WTC11 (cell line): ENCODE measurements around the gene OSBP2. TPM values are rescaled to one million over a fixed set of nuclear protein-coding genes. Genes with fewer than 3 reads are reported as not detected.

ENCODE experiments used
- ATAC-seq: fragments of 200-7000 bp; cut with Tn5 transposase; 2 replicates; pipeline ENCODE4 v1.10.0; 2021; ENCODE audit warnings: mild to moderate bottlenecking, moderate library complexity
- CTCF ChIA-PET: fragments of 300-600 bp; sonication (Branson Sonifier 250); formaldehyde crosslinking; loops from one replicate; lab custom pipeline; 2021; ENCODE audit warnings: antibody characterized with exemption; lab: Charles Lee
- POLR2A ChIA-PET: fragments of 350-600 bp; sonication (Branson Sonifier 250); formaldehyde crosslinking; loops from one replicate; lab custom pipeline; 2021; ENCODE audit warnings: antibody characterized with exemption; lab: Charles Lee
- DNase-seq: peaks from one replicate; pipeline ENCODE4 v3.0.0; 2021; ENCODE audit warnings: low spot score
- H3K27ac Mint-ChIP-seq: 2 replicates; pipeline ENCODE4 v1.8.0; 2021; ENCODE audit warnings: mixed read lengths
- H3K27me3 Mint-ChIP-seq: 2 replicates; pipeline ENCODE4 v1.8.0; 2021; ENCODE audit warnings: low read depth, mild to moderate bottlenecking, moderate library complexity, mixed read lengths
- H3K36me3 Mint-ChIP-seq: 2 replicates; pipeline ENCODE4 v1.8.0; 2021; ENCODE audit warnings: mixed read lengths
- H3K4me1 Mint-ChIP-seq: 2 replicates; pipeline ENCODE4 v1.8.0; 2022; ENCODE audit warnings: mixed read lengths
- H3K4me3 Mint-ChIP-seq: 2 replicates; pipeline ENCODE4 v1.8.0; 2021; ENCODE audit warnings: mild to moderate bottlenecking, moderate library complexity, mixed read lengths
- H3K9me3 Mint-ChIP-seq: 2 replicates; pipeline ENCODE4 v1.8.0; 2021; ENCODE audit warnings: mixed read lengths
- GTF2I ChIP-seq: fragments of 250-450 bp; sonication (Bioruptor Pico); conservative IDR thresholded peaks from 2 replicates; pipeline ENCODE4 v1.4.0; 2021; ENCODE audit warnings: mild to moderate bottlenecking
- NFE2L1 ChIP-seq: sonication (generic); formaldehyde crosslinking; IDR thresholded peaks from 2 replicates; pipeline ENCODE4 v1.8.1; 2023; ENCODE audit warnings: missing genetic modification reagents
- NR1H2 ChIP-seq: sonication (generic); formaldehyde crosslinking; IDR thresholded peaks from 2 replicates; pipeline ENCODE4 v1.9.0; 2021; ENCODE audit warnings: mild to moderate bottlenecking, moderate library complexity, missing genetic modification reagents
- NR3C1 ChIP-seq: sonication (generic); formaldehyde crosslinking; conservative IDR thresholded peaks from 2 replicates; pipeline ENCODE4 v1.8.1; 2023; ENCODE audit warnings: low read depth, mild to moderate bottlenecking, missing genetic modification reagents
- SOX15 ChIP-seq: fragments of 250-450 bp; sonication (Bioruptor Pico); IDR thresholded peaks from 2 replicates; pipeline ENCODE4 v1.9.0; 2021; ENCODE audit warnings: mild to moderate bottlenecking
- TEAD1 ChIP-seq: sonication (generic); formaldehyde crosslinking; IDR thresholded peaks from 2 replicates; pipeline ENCODE4 v1.8.0; 2022; ENCODE audit warnings: mild to moderate bottlenecking, missing genetic modification reagents
- ZNF138 ChIP-seq: sonication (generic); formaldehyde crosslinking; conservative IDR thresholded peaks from 2 replicates; pipeline ENCODE4 v1.8.1; 2022; ENCODE audit warnings: mild to moderate bottlenecking, moderate library complexity, missing genetic modification reagents
- ZNF416 ChIP-seq: fragments of 250-450 bp; sonication (Bioruptor Pico); IDR thresholded peaks from 2 replicates; pipeline ENCODE4 v1.9.0; 2021; ENCODE audit warnings: mild to moderate bottlenecking, inconsistent platforms
- total RNA-seq: library from RNA; stranded (reverse); gene quantifications from 3 replicates; pipeline ENCODE4 v1.2.3, GENCODE V29; 2021
- TF ChIP-seq, protein P1 (sequence below): fragments of 250-450 bp; sonication (Bioruptor Pico); IDR thresholded peaks from 2 replicates; pipeline ENCODE4 v1.9.0; 2021; ENCODE audit warnings: moderate library complexity, mild to moderate bottlenecking, inconsistent platforms, borderline replicate concordance
- TF ChIP-seq, protein P2 (sequence below): sonication (generic); formaldehyde crosslinking; conservative IDR thresholded peaks from 2 replicates; pipeline ENCODE4 v1.8.1; 2023; ENCODE audit warnings: mild to moderate bottlenecking, low read depth, missing genetic modification reagents, moderate library complexity
- TF ChIP-seq, protein P3 (sequence below): fragments of 250-450 bp; sonication (Bioruptor Pico); IDR thresholded peaks from 2 replicates; pipeline ENCODE4 v1.9.0; 2021; ENCODE audit warnings: mild to moderate bottlenecking
- TF ChIP-seq, protein P4 (sequence below): fragments of 250-450 bp; sonication (Bioruptor Pico); IDR thresholded peaks from 2 replicates; pipeline ENCODE4 v1.9.0; 2021; ENCODE audit warnings: mild to moderate bottlenecking, borderline replicate concordance
- TF ChIP-seq, protein P5 (sequence below): fragments of 250-450 bp; sonication (Bioruptor Pico); conservative IDR thresholded peaks from 2 replicates; pipeline ENCODE4 v1.9.0; 2021; ENCODE audit warnings: mild to moderate bottlenecking

OSBP2 gene
- total RNA-seq, 1 experiment from 2014 or later = 4.1 TPM

DNA sequence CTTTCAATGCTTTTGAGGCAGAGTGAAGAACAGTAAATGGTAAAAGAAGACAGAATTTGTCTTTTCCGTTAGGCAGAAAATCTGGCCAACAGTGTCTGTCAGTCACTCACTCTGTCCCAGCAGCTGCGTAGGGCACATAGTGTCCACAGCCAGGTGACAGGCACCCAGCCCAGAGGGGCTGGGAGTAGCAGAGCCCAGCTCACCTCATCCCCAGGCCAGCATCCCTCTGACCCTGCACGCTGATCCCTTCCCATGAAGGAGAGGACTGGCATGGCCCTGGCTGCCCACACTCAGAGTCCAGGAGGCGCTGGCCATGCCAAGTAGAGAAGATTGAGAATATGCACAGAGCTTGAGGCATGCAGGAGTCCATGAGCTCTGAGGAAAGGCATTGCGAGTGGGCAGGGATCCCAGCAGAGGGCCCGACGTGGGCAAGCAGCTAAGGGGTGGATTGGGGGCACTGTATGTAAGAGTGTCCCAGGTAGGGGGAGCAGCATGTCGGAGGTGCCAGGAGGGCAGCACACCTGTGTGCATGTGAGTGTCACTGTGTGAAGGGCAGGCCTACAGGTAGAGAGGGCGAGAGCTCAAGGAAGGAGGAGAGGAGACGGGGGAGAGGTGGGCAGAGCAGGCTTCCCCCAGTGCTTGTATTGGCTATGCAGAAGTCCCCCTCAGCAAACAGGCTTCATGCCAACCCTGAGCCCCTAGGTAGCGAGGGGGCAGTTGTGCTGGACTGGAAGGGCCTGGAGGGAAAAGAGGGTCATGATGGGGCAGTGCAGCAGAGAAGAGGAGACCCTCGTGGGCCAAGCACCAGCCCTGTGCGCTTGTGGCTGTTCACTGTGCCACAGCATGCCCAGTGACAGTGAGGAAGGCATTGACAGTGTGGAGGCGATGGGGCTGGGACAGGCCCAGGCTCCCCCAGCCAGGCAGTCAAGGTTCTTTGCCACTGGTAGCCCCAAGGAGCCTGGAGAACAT, 133.8 kb downstream of the OSBP2 start:
- POLR2A ChIA-PET = no interaction called here
- Mint-ChIP-seq H3K36me3 (no peaks in the 10 kb centered on the region), H3K4me3 (no peak overlapping the region), H3K9me3 (no peaks in the 10 kb centered on the region), H3K27me3 (peaks cover 8% of the 10 kb centered on the region), H3K27ac (peak overlapping the region; percentile 44; the same call in 1 of the 2 replicates), H3K4me1 (peaks cover 13% of the 10 kb centered on the region)
- CTCF ChIA-PET = no interaction called here
- no peak for ATAC-seq
- no peak for DNase-seq
- TF ChIP-seq NR3C1 (CRISPR knock-in tag) (no peak), TEAD1 (CRISPR knock-in tag) (no peak), NFE2L1 (CRISPR knock-in tag) (no peak), ZNF138 (CRISPR knock-in tag) (no peak), SOX15 (CRISPR knock-in tag) (no peak), NR1H2 (CRISPR knock-in tag) (no peak), GTF2I (CRISPR knock-in tag) (no peak), ZNF416 (CRISPR knock-in tag) (no peak)
- TF ChIP-seq, protein P1, sequence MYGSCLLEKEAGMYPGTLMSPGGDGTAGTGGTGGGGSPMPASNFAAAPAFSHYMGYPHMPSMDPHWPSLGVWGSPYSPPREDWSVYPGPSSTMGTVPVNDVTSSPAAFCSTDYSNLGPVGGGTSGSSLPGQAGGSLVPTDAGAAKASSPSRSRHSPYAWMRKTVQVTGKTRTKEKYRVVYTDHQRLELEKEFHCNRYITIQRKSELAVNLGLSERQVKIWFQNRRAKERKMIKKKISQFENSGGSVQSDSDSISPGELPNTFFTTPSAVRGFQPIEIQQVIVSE (CRISPR knock-in tag) = no peak
- TF ChIP-seq, protein P2, sequence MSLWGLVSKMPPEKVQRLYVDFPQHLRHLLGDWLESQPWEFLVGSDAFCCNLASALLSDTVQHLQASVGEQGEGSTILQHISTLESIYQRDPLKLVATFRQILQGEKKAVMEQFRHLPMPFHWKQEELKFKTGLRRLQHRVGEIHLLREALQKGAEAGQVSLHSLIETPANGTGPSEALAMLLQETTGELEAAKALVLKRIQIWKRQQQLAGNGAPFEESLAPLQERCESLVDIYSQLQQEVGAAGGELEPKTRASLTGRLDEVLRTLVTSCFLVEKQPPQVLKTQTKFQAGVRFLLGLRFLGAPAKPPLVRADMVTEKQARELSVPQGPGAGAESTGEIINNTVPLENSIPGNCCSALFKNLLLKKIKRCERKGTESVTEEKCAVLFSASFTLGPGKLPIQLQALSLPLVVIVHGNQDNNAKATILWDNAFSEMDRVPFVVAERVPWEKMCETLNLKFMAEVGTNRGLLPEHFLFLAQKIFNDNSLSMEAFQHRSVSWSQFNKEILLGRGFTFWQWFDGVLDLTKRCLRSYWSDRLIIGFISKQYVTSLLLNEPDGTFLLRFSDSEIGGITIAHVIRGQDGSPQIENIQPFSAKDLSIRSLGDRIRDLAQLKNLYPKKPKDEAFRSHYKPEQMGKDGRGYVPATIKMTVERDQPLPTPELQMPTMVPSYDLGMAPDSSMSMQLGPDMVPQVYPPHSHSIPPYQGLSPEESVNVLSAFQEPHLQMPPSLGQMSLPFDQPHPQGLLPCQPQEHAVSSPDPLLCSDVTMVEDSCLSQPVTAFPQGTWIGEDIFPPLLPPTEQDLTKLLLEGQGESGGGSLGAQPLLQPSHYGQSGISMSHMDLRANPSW (CRISPR knock-in tag) = no peak
- TF ChIP-seq, protein P3, sequence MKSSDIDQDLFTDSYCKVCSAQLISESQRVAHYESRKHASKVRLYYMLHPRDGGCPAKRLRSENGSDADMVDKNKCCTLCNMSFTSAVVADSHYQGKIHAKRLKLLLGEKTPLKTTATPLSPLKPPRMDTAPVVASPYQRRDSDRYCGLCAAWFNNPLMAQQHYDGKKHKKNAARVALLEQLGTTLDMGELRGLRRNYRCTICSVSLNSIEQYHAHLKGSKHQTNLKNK (CRISPR knock-in tag) = no peak
- TF ChIP-seq, protein P4, sequence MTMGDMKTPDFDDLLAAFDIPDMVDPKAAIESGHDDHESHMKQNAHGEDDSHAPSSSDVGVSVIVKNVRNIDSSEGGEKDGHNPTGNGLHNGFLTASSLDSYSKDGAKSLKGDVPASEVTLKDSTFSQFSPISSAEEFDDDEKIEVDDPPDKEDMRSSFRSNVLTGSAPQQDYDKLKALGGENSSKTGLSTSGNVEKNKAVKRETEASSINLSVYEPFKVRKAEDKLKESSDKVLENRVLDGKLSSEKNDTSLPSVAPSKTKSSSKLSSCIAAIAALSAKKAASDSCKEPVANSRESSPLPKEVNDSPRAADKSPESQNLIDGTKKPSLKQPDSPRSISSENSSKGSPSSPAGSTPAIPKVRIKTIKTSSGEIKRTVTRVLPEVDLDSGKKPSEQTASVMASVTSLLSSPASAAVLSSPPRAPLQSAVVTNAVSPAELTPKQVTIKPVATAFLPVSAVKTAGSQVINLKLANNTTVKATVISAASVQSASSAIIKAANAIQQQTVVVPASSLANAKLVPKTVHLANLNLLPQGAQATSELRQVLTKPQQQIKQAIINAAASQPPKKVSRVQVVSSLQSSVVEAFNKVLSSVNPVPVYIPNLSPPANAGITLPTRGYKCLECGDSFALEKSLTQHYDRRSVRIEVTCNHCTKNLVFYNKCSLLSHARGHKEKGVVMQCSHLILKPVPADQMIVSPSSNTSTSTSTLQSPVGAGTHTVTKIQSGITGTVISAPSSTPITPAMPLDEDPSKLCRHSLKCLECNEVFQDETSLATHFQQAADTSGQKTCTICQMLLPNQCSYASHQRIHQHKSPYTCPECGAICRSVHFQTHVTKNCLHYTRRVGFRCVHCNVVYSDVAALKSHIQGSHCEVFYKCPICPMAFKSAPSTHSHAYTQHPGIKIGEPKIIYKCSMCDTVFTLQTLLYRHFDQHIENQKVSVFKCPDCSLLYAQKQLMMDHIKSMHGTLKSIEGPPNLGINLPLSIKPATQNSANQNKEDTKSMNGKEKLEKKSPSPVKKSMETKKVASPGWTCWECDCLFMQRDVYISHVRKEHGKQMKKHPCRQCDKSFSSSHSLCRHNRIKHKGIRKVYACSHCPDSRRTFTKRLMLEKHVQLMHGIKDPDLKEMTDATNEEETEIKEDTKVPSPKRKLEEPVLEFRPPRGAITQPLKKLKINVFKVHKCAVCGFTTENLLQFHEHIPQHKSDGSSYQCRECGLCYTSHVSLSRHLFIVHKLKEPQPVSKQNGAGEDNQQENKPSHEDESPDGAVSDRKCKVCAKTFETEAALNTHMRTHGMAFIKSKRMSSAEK (CRISPR knock-in tag) = no peak
- TF ChIP-seq, protein P5, sequence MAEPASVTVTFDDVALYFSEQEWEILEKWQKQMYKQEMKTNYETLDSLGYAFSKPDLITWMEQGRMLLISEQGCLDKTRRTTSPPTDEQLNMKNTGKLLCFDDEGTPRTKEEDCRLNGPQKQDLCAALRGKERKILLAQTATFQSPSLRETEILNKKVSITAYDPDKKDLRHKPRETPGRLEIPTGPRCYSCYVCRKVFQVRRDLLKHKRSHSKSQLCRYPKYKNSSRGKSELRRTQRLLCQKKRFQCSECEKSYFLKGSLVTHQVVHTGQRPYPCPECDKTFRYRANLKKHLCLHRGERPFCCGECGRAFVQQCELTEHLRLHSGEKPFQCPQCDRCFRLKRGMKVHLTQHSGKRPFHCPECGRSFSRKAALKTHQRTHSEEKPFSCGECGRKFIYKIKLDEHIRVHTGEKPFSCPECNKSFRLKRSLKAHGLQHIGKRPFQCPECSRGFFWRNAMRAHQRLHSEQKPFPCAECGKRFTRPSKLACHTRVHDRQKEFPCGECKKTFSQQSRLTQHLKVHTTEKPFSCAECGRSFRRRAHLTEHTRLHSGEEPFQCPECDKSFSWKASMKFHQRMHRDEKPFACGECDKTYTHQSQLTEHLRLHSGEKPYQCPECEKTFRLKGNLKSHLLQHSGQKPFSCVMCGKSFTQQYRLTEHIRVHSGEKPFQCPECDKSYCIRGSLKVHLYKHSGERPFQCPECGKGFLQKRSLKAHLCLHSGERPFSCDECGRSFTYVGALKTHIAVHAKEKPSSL (CRISPR knock-in tag) = no peak
